Neural cell (in vitro differentiated cells): ENCODE data around the gene TSPAN9. TPM values are rescaled to one million over a fixed set of nuclear protein-coding genes. Genes with fewer than 3 reads are reported as not detected.

Experiments used
- H2AFZ ChIP-seq: fragments of 200-600, 300-800 bp; sonication (generic), shearing (Covaris generic); 2 replicates; pipeline ENCODE4 v1.6.0; 2014; ENCODE audit warnings: low read depth, mild to moderate bottlenecking, antibody characterized with exemption, low read length, moderate library complexity
- H3F3A ChIP-seq: fragments of 200-600 bp; shearing (Covaris generic); 2 replicates; pipeline ENCODE4 v1.6.1; 2016; ENCODE audit warnings: mild to moderate bottlenecking, moderate library complexity, mixed read lengths, antibody characterized with exemption, low read length; ENCODE audit not compliant: insufficient read depth, poor library complexity, severe bottlenecking
- H3K27ac ChIP-seq: fragments of 200-600, 300-800 bp; sonication (generic), shearing (Covaris generic); 2 replicates; pipeline ENCODE4 v1.5.1; 2014; ENCODE audit warnings: mild to moderate bottlenecking, low read length, moderate library complexity
- H3K27me3 ChIP-seq: fragments of 300-800, 200-600 bp; sonication (generic), shearing (Covaris generic); 2 replicates; pipeline ENCODE4 v1.6.0; 2014; ENCODE audit warnings: mild to moderate bottlenecking, low read depth, low read length, moderate library complexity; ENCODE audit not compliant: insufficient read depth
- H3K36me3 ChIP-seq: fragments of 300-800, 200-600 bp; sonication (generic), shearing (Covaris generic); 2 replicates; pipeline ENCODE4 v1.5.1; 2014; ENCODE audit warnings: mild to moderate bottlenecking, antibody characterized with exemption, low read length, moderate library complexity; ENCODE audit not compliant: insufficient read depth
- H3K4me2 ChIP-seq: fragments of 300-800, 200-600 bp; sonication (generic), shearing (Covaris generic); 2 replicates; pipeline ENCODE4 v1.6.0; 2014; ENCODE audit warnings: mild to moderate bottlenecking, low read length
- H3K4me3 ChIP-seq: fragments of 300-800, 200-600 bp; sonication (generic), shearing (Covaris generic); 2 replicates; pipeline ENCODE4 v1.5.1; 2014; ENCODE audit warnings: mild to moderate bottlenecking, low read length, moderate library complexity
- H3K79me2 ChIP-seq: fragments of 200-600 bp; shearing (Covaris generic); replicated peaks from 2 replicates; pipeline ENCODE4 v1.6.0; 2014; ENCODE audit warnings: mild to moderate bottlenecking, low read length, moderate library complexity; ENCODE audit not compliant: insufficient read depth
- H3K9ac ChIP-seq: fragments of 300-800, 200-600 bp; sonication (generic), shearing (Covaris generic); 2 replicates; pipeline ENCODE4 v1.6.1; 2016; ENCODE audit warnings: mild to moderate bottlenecking, low read length, mixed read lengths
- H3K9me2 ChIP-seq: fragments of 200-600 bp; shearing (Covaris generic); 2 replicates; pipeline ENCODE4 v1.6.1; 2016; ENCODE audit warnings: mild to moderate bottlenecking, low read length, mixed read lengths; ENCODE audit not compliant: insufficient read depth
- H3K9me3 ChIP-seq: fragments of 200-600, 300-800 bp; sonication (generic), shearing (Covaris generic); 2 replicates; pipeline ENCODE4 v1.6.1; 2016; ENCODE audit warnings: mild to moderate bottlenecking, mixed run types, low read length, moderate library complexity, mixed read lengths
- H4K20me1 ChIP-seq: fragments of 200-600 bp; shearing (Covaris generic); 2 replicates; pipeline ENCODE4 v1.6.1; 2016; ENCODE audit warnings: mild to moderate bottlenecking, mixed run types; ENCODE audit not compliant: insufficient read depth
- EP300 ChIP-seq: fragments of 450-650 bp; conservative IDR thresholded peaks from 2 replicates; pipeline ENCODE4 v1.6.1; 2014; ENCODE audit warnings: antibody characterized with exemption, mild to moderate bottlenecking, moderate library complexity; ENCODE audit not compliant: poor library complexity, severe bottlenecking
- EZH2 ChIP-seq: fragments of 200-600, 300-800 bp; shearing (Covaris generic), sonication (generic); IDR thresholded peaks from 2 replicates; pipeline ENCODE4 v1.6.1; 2014; ENCODE audit warnings: antibody characterized with exemption, low read length, borderline replicate concordance, mild to moderate bottlenecking; ENCODE audit not compliant: insufficient read depth, poor library complexity, severe bottlenecking
- MXI1 ChIP-seq: fragments of 450-650 bp; conservative IDR thresholded peaks from 2 replicates; pipeline ENCODE4 v1.6.1; 2014; ENCODE audit warnings: antibody characterized with exemption, mild to moderate bottlenecking; ENCODE audit not compliant: poor library complexity, severe bottlenecking
- POLR2AphosphoS5 ChIP-seq: IDR thresholded peaks from 2 replicates; pipeline ENCODE4 v1.6.1; 2012
- SMC3 ChIP-seq: fragments of 450-650 bp; conservative IDR thresholded peaks from 2 replicates; pipeline ENCODE4 v1.6.1; 2014; ENCODE audit warnings: antibody characterized with exemption, mild to moderate bottlenecking, moderate library complexity; ENCODE audit not compliant: poor library complexity
- TAF1 ChIP-seq: IDR thresholded peaks from 2 replicates; pipeline ENCODE4 v1.6.1; 2012; ENCODE audit warnings: low read depth
- polyA plus RNA-seq: library from polyadenylated mRNA; depleted of rRNA; stranded (reverse); fragments of >200 nt; gene quantifications from 2 replicates; pipeline ENCODE4 v1.2.3, GENCODE V29; 2014
- TF ChIP-seq, protein P1 (sequence below): fragments of 450-650 bp; IDR thresholded peaks from 2 replicates; pipeline ENCODE4 v1.5.1; 2014; ENCODE audit warnings: antibody characterized with exemption, mild to moderate bottlenecking, moderate library complexity; ENCODE audit not compliant: poor library complexity, severe bottlenecking
- TF ChIP-seq, protein P2 (sequence below): IDR thresholded peaks from 2 replicates; pipeline ENCODE4 v1.6.1; 2012; ENCODE audit warnings: borderline replicate concordance

TSPAN9 gene
- polyA plus RNA-seq, 1 donor from 2014 or later = 11.9 TPM

- TF ChIP-seq MXI1 = no peak
Observed at GRCh38 chr12:3315201-3315661, 238.1 kb downstream of the TSPAN9 start (continued).

GRCh38 chr12:3316776-3317480, 239.7 kb downstream of the TSPAN9 start:
- TF ChIP-seq SMC3 (no peak), MXI1 (no peak), POLR2AphosphoS5 (no peak), TAF1 (no peak), EP300 (no peak), EZH2 (no peak)
- TF ChIP-seq, protein P1, sequence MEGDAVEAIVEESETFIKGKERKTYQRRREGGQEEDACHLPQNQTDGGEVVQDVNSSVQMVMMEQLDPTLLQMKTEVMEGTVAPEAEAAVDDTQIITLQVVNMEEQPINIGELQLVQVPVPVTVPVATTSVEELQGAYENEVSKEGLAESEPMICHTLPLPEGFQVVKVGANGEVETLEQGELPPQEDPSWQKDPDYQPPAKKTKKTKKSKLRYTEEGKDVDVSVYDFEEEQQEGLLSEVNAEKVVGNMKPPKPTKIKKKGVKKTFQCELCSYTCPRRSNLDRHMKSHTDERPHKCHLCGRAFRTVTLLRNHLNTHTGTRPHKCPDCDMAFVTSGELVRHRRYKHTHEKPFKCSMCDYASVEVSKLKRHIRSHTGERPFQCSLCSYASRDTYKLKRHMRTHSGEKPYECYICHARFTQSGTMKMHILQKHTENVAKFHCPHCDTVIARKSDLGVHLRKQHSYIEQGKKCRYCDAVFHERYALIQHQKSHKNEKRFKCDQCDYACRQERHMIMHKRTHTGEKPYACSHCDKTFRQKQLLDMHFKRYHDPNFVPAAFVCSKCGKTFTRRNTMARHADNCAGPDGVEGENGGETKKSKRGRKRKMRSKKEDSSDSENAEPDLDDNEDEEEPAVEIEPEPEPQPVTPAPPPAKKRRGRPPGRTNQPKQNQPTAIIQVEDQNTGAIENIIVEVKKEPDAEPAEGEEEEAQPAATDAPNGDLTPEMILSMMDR = no peak
- TF ChIP-seq, protein P2, sequence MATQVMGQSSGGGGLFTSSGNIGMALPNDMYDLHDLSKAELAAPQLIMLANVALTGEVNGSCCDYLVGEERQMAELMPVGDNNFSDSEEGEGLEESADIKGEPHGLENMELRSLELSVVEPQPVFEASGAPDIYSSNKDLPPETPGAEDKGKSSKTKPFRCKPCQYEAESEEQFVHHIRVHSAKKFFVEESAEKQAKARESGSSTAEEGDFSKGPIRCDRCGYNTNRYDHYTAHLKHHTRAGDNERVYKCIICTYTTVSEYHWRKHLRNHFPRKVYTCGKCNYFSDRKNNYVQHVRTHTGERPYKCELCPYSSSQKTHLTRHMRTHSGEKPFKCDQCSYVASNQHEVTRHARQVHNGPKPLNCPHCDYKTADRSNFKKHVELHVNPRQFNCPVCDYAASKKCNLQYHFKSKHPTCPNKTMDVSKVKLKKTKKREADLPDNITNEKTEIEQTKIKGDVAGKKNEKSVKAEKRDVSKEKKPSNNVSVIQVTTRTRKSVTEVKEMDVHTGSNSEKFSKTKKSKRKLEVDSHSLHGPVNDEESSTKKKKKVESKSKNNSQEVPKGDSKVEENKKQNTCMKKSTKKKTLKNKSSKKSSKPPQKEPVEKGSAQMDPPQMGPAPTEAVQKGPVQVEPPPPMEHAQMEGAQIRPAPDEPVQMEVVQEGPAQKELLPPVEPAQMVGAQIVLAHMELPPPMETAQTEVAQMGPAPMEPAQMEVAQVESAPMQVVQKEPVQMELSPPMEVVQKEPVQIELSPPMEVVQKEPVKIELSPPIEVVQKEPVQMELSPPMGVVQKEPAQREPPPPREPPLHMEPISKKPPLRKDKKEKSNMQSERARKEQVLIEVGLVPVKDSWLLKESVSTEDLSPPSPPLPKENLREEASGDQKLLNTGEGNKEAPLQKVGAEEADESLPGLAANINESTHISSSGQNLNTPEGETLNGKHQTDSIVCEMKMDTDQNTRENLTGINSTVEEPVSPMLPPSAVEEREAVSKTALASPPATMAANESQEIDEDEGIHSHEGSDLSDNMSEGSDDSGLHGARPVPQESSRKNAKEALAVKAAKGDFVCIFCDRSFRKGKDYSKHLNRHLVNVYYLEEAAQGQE = no peak
- H3K9ac ChIP-seq = no peak overlapping the region
- no peaks in the 10 kb centered on the region for H3K9me3 ChIP-seq
- H3K4me2 ChIP-seq = no peak overlapping the region
- H3K36me3 ChIP-seq = no peaks in the 10 kb centered on the region
- H3K79me2 ChIP-seq = no peaks in the 10 kb centered on the region
- no peaks in the 10 kb centered on the region for H4K20me1 ChIP-seq
- no peaks in the 10 kb centered on the region for H3K9me2 ChIP-seq
- H2AFZ ChIP-seq = no peak overlapping the region
- no peaks in the 10 kb centered on the region for H3F3A ChIP-seq
- H3K27ac ChIP-seq = no peak overlapping the region
- H3K4me3 ChIP-seq = no peak overlapping the region
- no peaks in the 10 kb centered on the region for H3K27me3 ChIP-seq

DNA sequence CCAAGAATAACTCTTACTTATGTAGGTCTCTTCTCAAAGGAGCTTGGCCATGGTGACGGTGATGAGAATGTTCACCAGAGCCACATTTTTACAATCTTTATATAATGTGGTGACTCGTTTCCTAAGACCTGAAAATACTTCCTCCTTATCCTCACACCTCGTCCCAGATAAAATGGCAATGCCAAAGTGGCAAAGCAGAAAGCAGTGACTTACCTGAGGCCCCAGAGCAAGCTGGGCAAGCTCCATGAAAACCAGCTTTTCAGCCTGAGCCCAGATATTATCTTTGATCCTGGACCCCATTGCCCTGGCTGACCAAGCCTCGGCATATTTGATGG, 240.3 kb downstream of the TSPAN9 start:
- no peaks in the 10 kb centered on the region for H3K9me3 ChIP-seq
- TF ChIP-seq EP300 = no peak
- TF ChIP-seq, protein P2 = no peak
- H3K4me2 ChIP-seq = no peak overlapping the region
- no peaks in the 10 kb centered on the region for H3K79me2 ChIP-seq
- no peaks in the 10 kb centered on the region for H4K20me1 ChIP-seq
- H3K9me2 ChIP-seq = no peaks in the 10 kb centered on the region
- H3K36me3 ChIP-seq = no peaks in the 10 kb centered on the region
- no peaks in the 10 kb centered on the region for H3K27me3 ChIP-seq
- no peak overlapping the region for H3K27ac ChIP-seq
- no peaks in the 10 kb centered on the region for H3F3A ChIP-seq
- no peak overlapping the region for H3K9ac ChIP-seq
- H2AFZ ChIP-seq = no peak overlapping the region
- no peak overlapping the region for H3K4me3 ChIP-seq
